Small intestine (tissue), 7 donors: ENCODE results near the gene IGFBP5. TPM values are rescaled to one million over a fixed set of nuclear protein-coding genes. Genes with fewer than 3 reads are reported as not detected.

Experiments
- DNase-seq, 2 donors: peaks; one replicate each; pipeline versions ENCODE4 v3.0.0 to v3.0.0-alpha.2; 2013
- FAIRE-seq: peaks from 2 replicates; lab custom pipeline; 2012; peaks lifted over from hg19 to GRCh38; lab: Jason Lieb, UNC
- H3K27ac ChIP-seq, 3 donors: one replicate each; pipeline ENCODE4 v1.5.1; 2013; ENCODE audit warnings: low read length in 2 of 3, mild to moderate bottlenecking in 2 of 3, control low read depth in 1 of 3, inconsistent platforms in 1 of 3, low read depth in 1 of 3, moderate library complexity in 1 of 3
- H3K27me3 ChIP-seq, 3 donors: one replicate each; pipeline ENCODE4 v1.6.1; 2013; ENCODE audit warnings: low read length in 3 of 3, inconsistent platforms in 1 of 3; ENCODE audit not compliant: control insufficient read depth in 3 of 3, insufficient read depth in 3 of 3
- H3K36me3 ChIP-seq, 3 donors: one replicate each; pipeline ENCODE4 v1.6.1; 2013; ENCODE audit warnings: low read length in 3 of 3, inconsistent platforms in 1 of 3, low read depth in 1 of 3, mild to moderate bottlenecking in 1 of 3, moderate library complexity in 1 of 3; ENCODE audit not compliant: control insufficient read depth in 3 of 3, insufficient read depth in 2 of 3
- H3K4me1 ChIP-seq, 3 donors: one replicate each; pipeline ENCODE4 v1.6.1; 2013; ENCODE audit warnings: low read length in 2 of 3, inconsistent platforms in 1 of 3, low read depth in 1 of 3, mild to moderate bottlenecking in 1 of 3, moderate library complexity in 1 of 3; ENCODE audit not compliant: control insufficient read depth in 3 of 3, insufficient read depth in 2 of 3
- H3K4me3 ChIP-seq, 3 donors: one replicate each; pipeline ENCODE4 v1.5.1; 2013; ENCODE audit warnings: low read length in 3 of 3, control low read depth in 1 of 3, inconsistent platforms in 1 of 3, low read depth in 1 of 3, mild to moderate bottlenecking in 1 of 3, moderate library complexity in 1 of 3
- H3K9me3 ChIP-seq, 2 donors: one replicate each; pipeline ENCODE4 v1.6.1; 2013; ENCODE audit warnings: low read depth in 1 of 2, low read length in 1 of 2; ENCODE audit not compliant: control insufficient read depth in 2 of 2, insufficient read depth in 1 of 2
- WGBS, 3 donors: extraction: QIAGEN DNeasy Blood & Tissue Kit; methylation state at CpG; one replicate each; pipeline ENCODE4 v1.1.7; 2013; 5-methylcytosine and 5-hydroxymethylcytosine counted together
- polyA plus RNA-seq, 4 donors: library from polyadenylated mRNA; stranded (reverse) in 3 of 4; unstranded in 1 of 4; fragments of 200-250 nt in 3 of 4; fragments of 120-200 nt in 1 of 4; gene quantifications; one replicate each; pipeline versions ENCODE4 v1.2.1 to v1.2.3, GENCODE V29; 2013
- donor health status: healthy with polysubstance abuse.
- donor health status: control.
- donor health status: control.
- donor health status: Bipolar disorder and iron deficiency.
- donor health status: healthy.

The IGFBP5 gene
- polyA plus RNA-seq, 4 donors, result 1.3 to 107 (median 19.0) TPM

GRCh38 chr2:216696751-216697560 lies 1.6 kb upstream of the IGFBP5 start:
- FAIRE-seq, result no peak
- Histone ChIP-seq H3K36me3 (no peaks in the 10 kb centered on the region), H3K4me1 (peaks cover 0 to 23% (median 0%) of the 10 kb centered on the region in 3 donors), H3K27me3 (peaks cover 3 to 67% (median 16%) of the 10 kb centered on the region in 3 donors), H3K27ac (no peak overlapping the region), H3K4me3 (no peak overlapping the region), H3K9me3 (no peaks in the 10 kb centered on the region)
- 23 to 32% (median 27%) methylated on average over 7 of the region's 7 CpGs for WGBS, 3 donors
- no peak for DNase-seq

DNA sequence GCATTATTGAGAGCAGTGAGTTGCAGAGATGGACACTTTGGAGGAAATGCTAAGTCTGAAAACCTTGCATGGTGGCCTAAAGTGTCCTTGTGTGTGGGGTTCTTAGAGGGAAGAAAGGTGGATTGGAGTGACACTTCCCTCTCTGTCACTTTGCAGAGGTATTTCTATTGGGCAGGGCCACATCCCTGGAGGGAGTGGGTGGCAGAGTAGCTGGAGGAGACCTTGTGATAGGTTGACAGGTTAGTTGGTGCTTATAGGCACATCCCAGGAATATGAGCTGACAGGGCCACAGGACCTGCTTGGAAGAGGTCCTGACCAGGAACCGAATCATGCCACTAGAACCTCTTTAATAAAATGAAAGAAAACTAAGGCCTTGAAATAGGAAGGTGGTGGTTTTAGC lies 972 bp upstream of the IGFBP5 start:
- peaks cover 3 to 73% (median 16%) of the 10 kb centered on the region in 3 donors for H3K27me3 ChIP-seq
- H3K4me3 ChIP-seq, result no peak overlapping the region
- DNase-seq, result no peak
- WGBS, 3 donors, result 76 to 91% (median 84%) methylated on average over 1 of the region's 1 CpG
- H3K27ac ChIP-seq, result no peak overlapping the region
- H3K36me3 ChIP-seq, result no peaks in the 10 kb centered on the region
- no peak for FAIRE-seq
- H3K9me3 ChIP-seq, result no peaks in the 10 kb centered on the region
- peaks cover 0 to 23% (median 0%) of the 10 kb centered on the region in 3 donors for H3K4me1 ChIP-seq

DNA sequence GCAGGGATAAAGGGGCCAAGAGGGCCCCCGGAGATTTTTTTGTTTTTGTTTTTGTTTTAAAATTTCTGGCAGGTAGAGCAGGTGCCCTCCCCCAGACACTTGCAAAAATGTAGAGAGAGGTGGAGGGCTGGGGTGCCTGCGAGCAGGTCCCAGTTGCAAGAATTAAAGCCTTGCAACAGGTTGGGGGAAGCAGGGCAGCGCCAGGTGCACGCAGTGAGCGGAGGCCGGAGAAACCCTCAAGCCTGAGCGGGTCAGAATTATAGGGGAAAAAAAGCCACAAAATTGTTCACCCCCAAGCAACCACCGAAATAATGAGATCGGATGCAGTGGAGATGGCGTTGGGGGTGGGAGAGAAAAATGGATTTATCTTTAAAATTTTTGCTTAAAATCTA lies 527 bp downstream of the IGFBP5 start:
- H3K4me3 ChIP-seq, result peak overlapping the region in 2 of 3 donors; percentile 43 to 57
- FAIRE-seq, result no peak
- peak overlapping the region in 2 of 3 donors; percentile 60 to 77 for H3K27ac ChIP-seq
- peaks cover 3 to 85% (median 16%) of the 10 kb centered on the region in 3 donors for H3K27me3 ChIP-seq
- H3K4me1 ChIP-seq, result peaks cover 0 to 26% (median 0%) of the 10 kb centered on the region in 3 donors
- H3K9me3 ChIP-seq, result no peaks in the 10 kb centered on the region
- no peaks in the 10 kb centered on the region for H3K36me3 ChIP-seq
- DNase-seq, result no peak
- WGBS, 3 donors, result 5 to 10% (median 8%) methylated on average over 10 of the region's 10 CpGs

DNA sequence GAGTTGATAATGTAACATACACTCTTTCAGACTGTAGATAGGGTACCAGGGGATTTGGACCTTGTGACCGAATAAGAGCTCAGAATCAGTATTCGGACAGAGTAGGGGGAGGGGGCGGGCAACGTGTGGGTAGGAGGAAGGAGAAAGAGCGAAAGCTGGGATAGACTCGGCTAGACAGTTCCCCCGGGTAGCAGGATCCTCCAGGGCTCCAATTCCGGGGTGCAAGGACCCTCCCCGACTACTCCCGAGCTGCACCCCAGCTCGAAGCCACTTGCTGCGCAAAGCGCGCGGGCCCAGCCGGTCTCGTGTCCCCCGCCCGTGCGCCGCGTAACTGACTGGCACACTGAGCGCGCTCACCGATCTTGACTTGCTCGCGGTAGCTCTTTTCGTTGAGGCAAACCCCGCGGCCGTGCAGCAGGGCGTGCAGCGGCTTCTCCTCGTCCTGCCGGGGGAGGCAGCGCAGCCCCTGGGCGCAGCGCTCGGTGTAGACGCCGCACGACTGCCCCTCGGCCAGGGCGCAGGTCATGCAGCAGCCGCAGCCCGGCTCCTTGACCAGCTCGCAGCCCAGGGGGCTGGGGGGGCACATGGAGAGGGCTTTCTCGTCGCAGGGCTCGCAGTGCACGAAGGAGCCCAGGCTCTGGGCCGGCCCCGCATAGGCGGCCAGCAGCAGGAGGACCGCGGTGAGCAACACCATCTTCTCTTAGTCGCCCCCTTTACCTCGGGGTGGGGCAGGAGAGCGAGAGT lies 1.1 kb downstream of the IGFBP5 start:
- H3K27me3 ChIP-seq, result peaks cover 3 to 90% (median 16%) of the 10 kb centered on the region in 3 donors

GRCh38 chr2:216693414-216694080 lies 1.8 kb downstream of the IGFBP5 start:
- Histone ChIP-seq H3K27ac (peak overlapping the region in 2 of 3 donors; percentile 47 to 77), H3K36me3 (peaks cover 0 to 6% (median 0%) of the 10 kb centered on the region in 3 donors), H3K4me1 (peaks cover 0 to 29% (median 0%) of the 10 kb centered on the region in 3 donors), H3K27me3 (peaks cover 3 to 92% (median 14%) of the 10 kb centered on the region in 3 donors), H3K4me3 (peak overlapping the region in 2 of 3 donors; percentile 43 to 57), H3K9me3 (no peaks in the 10 kb centered on the region)
- no peak for FAIRE-seq
- 3 to 5% (median 5%) methylated on average over 14 to 15 of the region's 15 CpGs for WGBS, 3 donors
- no peak for DNase-seq

More for the DNA sequence above, 1.1 kb downstream of the IGFBP5 start:
- peak in 1 of 2 donors; percentile 62 for DNase-seq
- H3K4me3 ChIP-seq, result peak overlapping the region in 2 of 3 donors; percentile 43 to 57
- H3K36me3 ChIP-seq, result peaks cover 0 to 3% (median 0%) of the 10 kb centered on the region in 3 donors
- FAIRE-seq, result no peak
- peaks cover 0 to 29% (median 0%) of the 10 kb centered on the region in 3 donors for H3K4me1 ChIP-seq
- H3K9me3 ChIP-seq, result no peaks in the 10 kb centered on the region
- 1 to 2% (median 1%) methylated on average over 57 to 59 of the region's 59 CpGs for WGBS, 3 donors
- H3K27ac ChIP-seq, result peak overlapping the region in 2 of 3 donors; percentile 47 to 77

DNA sequence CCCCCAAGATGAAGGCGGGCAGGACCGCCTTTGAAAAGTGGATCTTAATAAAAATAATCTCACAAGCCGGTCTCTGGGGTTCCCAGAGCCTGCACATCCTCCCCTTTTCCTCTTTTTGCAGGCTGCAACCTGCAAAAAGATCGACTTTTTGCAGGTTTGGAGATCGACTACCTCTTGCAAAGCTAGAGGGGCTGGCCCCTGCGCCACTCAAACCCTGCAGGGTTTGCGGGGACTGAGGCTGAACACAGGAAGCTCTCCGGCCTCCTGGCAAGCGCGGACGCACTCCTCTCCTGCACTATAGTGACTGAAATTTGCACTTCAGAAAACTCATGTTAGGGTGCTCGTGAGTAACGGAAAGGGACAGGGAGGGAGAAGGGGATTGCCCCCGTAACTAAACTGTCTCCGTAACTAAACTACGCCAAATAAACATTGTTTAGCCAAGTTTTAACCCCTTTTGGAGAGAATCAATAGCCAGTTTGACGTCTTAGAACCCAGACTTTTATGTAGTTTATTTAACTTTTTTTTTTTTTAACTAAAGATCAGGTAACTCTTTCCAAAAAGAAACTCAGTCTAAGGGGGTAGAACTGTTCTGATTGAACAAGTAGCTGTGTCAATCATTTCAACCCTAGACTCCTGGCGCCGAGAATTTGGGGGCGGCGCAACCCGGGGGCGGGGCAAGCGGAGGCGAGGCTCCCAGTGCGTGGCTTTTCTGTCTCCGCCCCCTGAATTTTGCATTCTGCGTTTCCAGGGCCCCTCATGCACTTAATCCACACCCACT lies 2.5 kb downstream of the IGFBP5 start:
- Histone ChIP-seq H3K4me3 (peak overlapping the region in 2 of 3 donors; percentile 40 to 49), H3K27ac (peak overlapping the region in 2 of 3 donors; percentile 57 to 79), H3K4me1 (peaks cover 0 to 29% (median 0%) of the 10 kb centered on the region in 3 donors), H3K36me3 (peaks cover 0 to 8% (median 0%) of the 10 kb centered on the region in 3 donors), H3K9me3 (no peaks in the 10 kb centered on the region), H3K27me3 (peaks cover 3 to 86% (median 14%) of the 10 kb centered on the region in 3 donors)
- FAIRE-seq, result no peak
- 1 to 2% (median 1%) methylated on average over 28 of the region's 28 CpGs for WGBS, 3 donors
- DNase-seq, result peak; percentile 27 to 74

GRCh38 chr2:216690853-216691741 lies 4.3 kb downstream of the IGFBP5 start:
- Histone ChIP-seq H3K36me3 (peaks cover 0 to 13% (median 0%) of the 10 kb centered on the region in 3 donors), H3K9me3 (no peaks in the 10 kb centered on the region), H3K4me1 (peaks cover 0 to 26% (median 0%) of the 10 kb centered on the region in 3 donors), H3K27me3 (peaks cover 3 to 82% (median 11%) of the 10 kb centered on the region in 3 donors), H3K4me3 (peak overlapping the region in 1 of 3 donors; percentile 49), H3K27ac (peak overlapping the region in 2 of 3 donors; percentile 79 to 87)
- peak in 1 of 2 donors; percentile 69 for DNase-seq
- 6 to 9% (median 7%) methylated on average over 19 to 23 of the region's 23 CpGs for WGBS, 3 donors
- no peak for FAIRE-seq
